ENCODE results near the gene ST6GALNAC5.
"Not testable (repeated sequence)": the region's sequence is repeated elsewhere in the genome, so short reads cannot be mapped to it uniquely, and the experiment has no call there.

Gene ST6GALNAC5
- 0 to 0.12 (median 0) reads per million in 9 experiments for total RNA-seq

DNA sequence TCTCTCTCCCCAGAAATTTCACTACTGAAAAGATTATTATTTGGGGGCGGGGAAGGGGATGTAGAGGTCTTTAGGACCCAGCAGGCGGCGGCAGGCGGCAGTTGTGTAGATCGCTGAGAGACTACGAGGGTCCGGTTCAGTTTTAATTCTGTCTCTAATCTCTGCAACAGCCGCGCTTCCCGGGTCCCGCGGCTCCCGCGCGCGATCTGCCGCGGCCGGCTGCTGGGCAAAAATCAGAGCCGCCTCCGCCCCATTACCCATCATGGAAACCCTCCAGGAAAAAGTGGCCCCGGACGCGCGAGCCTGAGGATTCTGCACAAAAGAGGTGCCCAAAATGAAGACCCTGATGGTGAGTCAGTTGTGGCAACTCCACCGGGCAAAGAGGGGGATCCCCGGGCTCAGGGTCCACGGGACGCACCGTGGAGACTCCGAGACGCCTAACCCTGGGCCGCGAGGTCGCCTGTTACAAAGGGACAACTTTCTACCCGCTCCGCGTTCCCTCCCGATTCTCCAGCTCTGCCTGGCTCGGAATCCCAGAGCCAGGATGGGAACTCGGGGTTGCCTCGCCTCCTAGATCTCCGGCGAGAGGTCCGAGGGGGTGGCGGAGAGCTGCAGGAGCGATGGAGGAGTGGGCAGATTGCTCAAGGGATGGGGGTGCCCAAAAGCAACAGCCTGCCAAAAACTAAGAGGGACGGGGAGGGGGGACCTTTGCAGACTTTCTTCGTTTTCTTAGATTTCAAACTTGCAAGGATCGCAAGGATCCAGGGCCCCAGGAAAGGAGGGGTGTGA lies at the start of gene ST6GALNAC5:
Gene ST6GALNAC5, plus strand, starts transcription at position 139 of the 789 bp plus-strand sequence.
- Mint-ChIP-seq H3K36me3 (ENCODE audit: insufficient read depth) (no peaks in the 10 kb centered on the region), H3K27me3 (peaks cover 52 to 57% of the 10 kb centered on the region in 2 donors), H3K4me3 (peak within 1 kb of the TSS; percentile 40 to 52), H3K9me3 (no peaks in the 10 kb centered on the region), H3K4me1 (ENCODE audit: low read depth in 2 of 2) (peaks cover 0 to 5% of the 10 kb centered on the region in 2 donors), H3K27ac (no peak within 1 kb of the TSS)
- ATAC-seq (replicated peaks) (no peak), DNase-seq (no peak)

DNA sequence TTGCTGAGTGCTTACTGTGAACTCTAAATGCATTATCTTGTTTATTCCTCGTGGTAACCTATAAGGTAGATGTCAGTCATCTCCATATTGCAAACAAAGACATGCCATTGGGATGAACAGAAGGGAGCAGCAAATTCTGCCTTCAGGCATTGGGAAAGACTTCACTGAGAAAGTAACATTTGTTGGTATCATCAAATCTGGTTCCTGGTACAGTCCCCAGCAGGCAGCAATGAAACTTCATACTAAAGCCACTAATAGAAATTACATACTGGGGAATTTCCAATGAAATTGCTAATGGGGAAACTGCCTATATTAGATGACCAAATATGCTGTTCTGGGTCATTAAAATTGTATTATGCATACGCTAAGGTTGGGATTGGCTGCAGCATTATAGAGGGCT lies 47.3 kb upstream of the ST6GALNAC5 start:
- H3K27me3 Mint-ChIP-seq = peaks cover 0 to 18% of the 10 kb centered on the region in 2 donors
- no peak overlapping the region for H3K4me3 Mint-ChIP-seq
- H3K36me3 Mint-ChIP-seq (ENCODE audit: insufficient read depth) = no peaks in the 10 kb centered on the region
- no peak for ATAC-seq (replicated peaks)
- H3K27ac Mint-ChIP-seq = no peak overlapping the region
- no peak for DNase-seq
- H3K4me1 Mint-ChIP-seq (ENCODE audit: low read depth in 2 of 2) = no peaks in the 10 kb centered on the region
- no peaks in the 10 kb centered on the region for H3K9me3 Mint-ChIP-seq

DNA sequence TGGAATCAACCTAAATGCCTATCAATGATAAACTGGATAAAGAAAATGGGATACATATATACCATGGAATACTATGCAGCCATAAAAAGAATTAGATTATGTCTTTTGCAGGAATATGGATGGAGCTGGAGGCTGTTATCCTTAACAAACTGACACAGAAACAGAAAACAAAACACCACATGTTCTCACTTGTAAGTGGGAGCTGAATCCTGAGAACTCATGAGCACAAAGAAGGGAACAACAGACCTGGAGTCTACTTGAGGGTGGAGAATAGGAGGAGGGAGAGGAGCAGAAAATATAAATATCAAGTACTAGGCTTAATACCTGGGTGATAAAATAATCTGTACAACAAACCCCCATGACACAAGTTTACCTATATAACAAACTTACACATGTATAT lies 44.3 kb upstream of the ST6GALNAC5 start:
- peaks cover 0 to 16% of the 10 kb centered on the region in 2 donors for H3K27me3 Mint-ChIP-seq
- not testable (repeated sequence) for H3K9me3 Mint-ChIP-seq; H3K27ac Mint-ChIP-seq; H3K4me3 Mint-ChIP-seq; H3K4me1 Mint-ChIP-seq (ENCODE audit: low read depth in 2 of 2); DNase-seq; ATAC-seq (replicated peaks); H3K36me3 Mint-ChIP-seq (ENCODE audit: insufficient read depth)

DNA sequence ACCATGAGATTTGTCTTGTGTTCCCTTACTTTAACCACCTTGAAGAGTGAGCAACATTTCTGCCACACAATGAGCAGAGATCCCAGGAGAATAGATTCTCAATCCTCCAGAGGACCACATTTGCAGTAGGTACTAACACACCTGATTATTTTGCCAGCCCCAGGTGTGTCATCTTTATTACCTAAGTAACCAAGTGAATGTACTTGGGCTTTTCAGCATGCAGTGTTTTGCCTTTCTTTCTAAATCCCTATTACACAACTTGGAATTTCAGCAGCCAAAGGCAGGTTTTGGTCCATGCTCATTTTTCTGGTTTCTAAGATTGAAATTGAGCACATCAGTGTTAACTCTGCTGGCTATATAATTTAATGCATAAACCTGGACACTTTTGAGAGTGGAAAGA lies 43.2 kb upstream of the ST6GALNAC5 start:
- Mint-ChIP-seq H3K27me3 (peaks cover 0 to 16% of the 10 kb centered on the region in 2 donors), H3K4me3 (no peak overlapping the region), H3K27ac (no peak overlapping the region), H3K4me1 (ENCODE audit: low read depth in 2 of 2) (no peaks in the 10 kb centered on the region), H3K9me3 (no peaks in the 10 kb centered on the region), H3K36me3 (ENCODE audit: insufficient read depth) (no peaks in the 10 kb centered on the region)
- DNase-seq (no peak), ATAC-seq (replicated peaks) (no peak)

DNA sequence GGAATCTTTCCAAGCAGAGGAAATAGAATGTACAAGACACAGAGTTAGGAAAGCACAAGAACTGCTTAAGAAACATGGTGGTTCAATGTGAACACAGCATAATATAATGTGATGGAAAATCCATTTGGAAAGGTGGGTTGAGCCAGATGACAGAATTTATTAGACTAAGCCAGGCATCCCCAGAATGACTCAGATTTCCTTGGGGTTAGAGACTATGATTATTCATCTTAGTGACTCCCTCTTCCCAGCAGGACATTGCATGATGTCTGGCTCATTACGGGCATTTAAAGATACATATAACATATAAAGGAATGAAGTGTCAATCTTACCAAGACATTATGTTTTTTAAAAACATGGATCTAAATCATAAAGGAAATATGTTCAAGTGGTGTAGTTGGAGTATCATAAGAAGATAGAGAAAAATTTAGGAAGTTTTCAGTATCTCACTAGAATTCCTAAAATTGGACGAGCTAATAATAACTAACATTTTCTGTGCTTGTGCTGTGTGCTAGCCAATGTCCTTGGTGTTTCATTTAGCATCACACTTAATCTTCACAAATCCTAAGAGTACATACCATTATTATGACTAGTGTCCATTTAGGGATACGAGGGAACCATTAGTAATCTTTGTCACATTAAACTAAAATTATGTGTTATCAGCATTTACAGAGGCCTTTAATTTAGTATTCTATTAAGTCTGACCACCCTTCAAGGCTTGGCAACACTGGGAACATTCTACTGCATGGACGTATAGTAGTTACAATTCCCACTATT lies 41.0 kb upstream of the ST6GALNAC5 start:
- peaks cover 0 to 16% of the 10 kb centered on the region in 2 donors for H3K27me3 Mint-ChIP-seq
- DNase-seq = no peak
- no peak for ATAC-seq (replicated peaks)
- no peak overlapping the region for H3K27ac Mint-ChIP-seq
- no peaks in the 10 kb centered on the region for H3K36me3 Mint-ChIP-seq (ENCODE audit: insufficient read depth)
- H3K4me1 Mint-ChIP-seq (ENCODE audit: low read depth in 2 of 2) = no peaks in the 10 kb centered on the region
- no peak overlapping the region for H3K4me3 Mint-ChIP-seq
- no peaks in the 10 kb centered on the region for H3K9me3 Mint-ChIP-seq

DNA sequence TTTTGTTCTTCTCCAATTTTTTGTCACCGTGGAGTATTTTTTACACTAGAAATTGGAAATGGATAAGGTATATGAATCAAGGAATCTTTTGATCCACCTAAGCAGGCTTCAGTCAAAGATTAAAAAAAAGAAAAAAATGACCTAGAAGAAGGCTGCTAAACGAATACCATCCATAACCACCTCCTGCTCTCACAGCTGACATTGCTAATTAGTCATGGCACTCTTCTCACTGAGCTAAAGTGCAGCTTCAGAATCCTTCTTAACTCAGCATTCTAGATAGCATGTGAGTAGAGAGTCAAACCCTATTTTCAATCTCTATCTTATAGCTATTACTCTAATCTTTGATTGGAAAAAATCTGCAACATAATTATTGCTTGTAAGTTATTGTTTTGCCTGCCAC lies 40.2 kb upstream of the ST6GALNAC5 start:
- Mint-ChIP-seq H3K36me3 (ENCODE audit: insufficient read depth) (no peaks in the 10 kb centered on the region), H3K9me3 (no peaks in the 10 kb centered on the region), H3K27me3 (peaks cover 0 to 16% of the 10 kb centered on the region in 2 donors), H3K4me1 (ENCODE audit: low read depth in 2 of 2) (no peaks in the 10 kb centered on the region), H3K27ac (no peak overlapping the region), H3K4me3 (no peak overlapping the region)
- DNase-seq (no peak), ATAC-seq (replicated peaks) (no peak)

DNA sequence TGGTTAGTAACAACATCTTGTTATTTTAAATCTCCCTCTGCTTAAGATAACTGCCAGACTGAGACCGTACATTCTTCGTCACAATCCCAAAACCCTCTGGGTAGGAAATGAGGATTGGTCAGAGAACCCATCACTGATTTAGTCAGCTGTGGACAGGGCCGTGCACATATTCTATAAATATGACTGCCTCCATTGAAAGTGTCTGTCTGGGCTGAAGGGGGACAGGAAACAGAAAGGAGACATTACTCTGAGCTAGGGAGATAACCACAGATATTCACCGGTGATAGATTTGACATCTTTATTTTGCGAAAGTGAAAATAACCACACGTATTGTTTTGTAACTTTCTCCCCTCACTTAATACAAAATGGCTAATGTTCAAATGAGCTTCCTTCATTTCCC lies 36.9 kb upstream of the ST6GALNAC5 start:
- H3K4me1 Mint-ChIP-seq (ENCODE audit: low read depth in 2 of 2) = no peaks in the 10 kb centered on the region
- peak overlapping the region in 1 of 2 donors; percentile 32 for H3K4me3 Mint-ChIP-seq
- no peaks in the 10 kb centered on the region for H3K9me3 Mint-ChIP-seq
- no peak overlapping the region for H3K27ac Mint-ChIP-seq
- H3K36me3 Mint-ChIP-seq (ENCODE audit: insufficient read depth) = no peaks in the 10 kb centered on the region
- ATAC-seq (replicated peaks) = no peak
- DNase-seq = no peak
- H3K27me3 Mint-ChIP-seq = peaks cover 0 to 7% of the 10 kb centered on the region in 2 donors

DNA sequence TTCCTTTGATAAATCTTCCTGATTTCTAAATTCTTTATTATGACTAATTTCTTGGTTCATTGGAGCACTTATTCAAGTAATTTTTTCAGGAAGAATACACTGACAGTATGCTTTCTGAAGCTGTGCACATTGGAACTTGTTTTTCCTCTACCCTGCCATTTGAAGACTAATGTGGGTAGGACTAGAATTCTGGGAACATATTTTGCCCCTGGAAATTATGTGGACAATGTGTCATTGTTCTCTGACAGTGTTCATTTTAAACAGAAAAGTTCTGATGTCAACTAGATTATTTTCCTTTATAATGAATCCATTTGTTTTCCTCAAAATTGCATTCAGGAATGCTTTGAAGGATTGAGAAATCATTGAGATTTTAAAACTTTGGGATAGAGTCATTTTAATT lies 34.8 kb upstream of the ST6GALNAC5 start:
- no peaks in the 10 kb centered on the region for H3K27me3 Mint-ChIP-seq
- no peak overlapping the region for H3K27ac Mint-ChIP-seq
- ATAC-seq (replicated peaks) (no peak), DNase-seq (no peak)
- H3K9me3 Mint-ChIP-seq = no peaks in the 10 kb centered on the region
- no peaks in the 10 kb centered on the region for H3K4me1 Mint-ChIP-seq (ENCODE audit: low read depth in 2 of 2)
- no peaks in the 10 kb centered on the region for H3K36me3 Mint-ChIP-seq (ENCODE audit: insufficient read depth)
- no peak overlapping the region for H3K4me3 Mint-ChIP-seq

DNA sequence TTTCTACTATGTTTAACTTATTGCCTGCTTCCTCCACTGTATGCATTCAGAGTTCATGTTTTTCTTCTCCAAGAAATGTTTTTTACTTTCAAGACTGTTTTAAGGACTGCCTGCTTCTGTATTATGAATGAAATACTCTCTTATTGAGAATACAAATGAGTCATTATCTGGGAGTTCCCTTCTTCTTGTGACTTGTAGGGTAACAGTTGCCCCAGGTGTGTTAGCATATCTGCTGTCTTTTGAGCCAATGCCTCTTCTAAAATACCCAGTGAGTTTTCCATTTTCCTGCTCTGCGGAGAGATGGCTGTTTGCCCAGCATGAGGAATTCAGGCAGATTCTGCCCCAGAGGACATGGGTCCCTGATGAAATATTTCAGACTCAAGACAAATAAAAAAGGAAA lies 34.1 kb upstream of the ST6GALNAC5 start:
- H3K27ac Mint-ChIP-seq = no peak overlapping the region
- H3K4me1 Mint-ChIP-seq (ENCODE audit: low read depth in 2 of 2) = no peaks in the 10 kb centered on the region
- H3K9me3 Mint-ChIP-seq = no peaks in the 10 kb centered on the region
- no peak for DNase-seq
- no peak overlapping the region for H3K4me3 Mint-ChIP-seq
- ATAC-seq (replicated peaks) = no peak
- H3K27me3 Mint-ChIP-seq = no peaks in the 10 kb centered on the region
- H3K36me3 Mint-ChIP-seq (ENCODE audit: insufficient read depth) = no peaks in the 10 kb centered on the region

DNA sequence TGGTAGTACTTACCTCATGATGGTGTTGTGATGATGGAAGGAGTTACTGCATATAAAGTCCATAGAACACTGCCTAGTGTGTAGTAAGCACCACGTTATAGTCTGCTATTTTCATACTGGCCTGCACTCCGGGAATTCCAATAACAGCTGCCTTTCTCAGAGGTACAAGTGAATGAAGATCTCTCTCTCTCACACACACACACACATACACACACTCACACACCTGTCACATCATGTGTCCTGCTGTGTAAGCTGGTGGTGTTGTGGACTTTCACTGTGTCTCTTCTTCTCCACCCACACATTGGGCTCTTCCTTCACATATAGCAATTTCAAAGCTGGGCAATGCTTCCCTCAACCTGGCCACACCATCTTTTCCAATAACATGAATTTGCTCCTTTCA lies 33.4 kb upstream of the ST6GALNAC5 start:
- Mint-ChIP-seq H3K36me3 (ENCODE audit: insufficient read depth) (no peaks in the 10 kb centered on the region), H3K27me3 (no peaks in the 10 kb centered on the region), H3K4me3 (no peak overlapping the region), H3K27ac (no peak overlapping the region), H3K4me1 (ENCODE audit: low read depth in 2 of 2) (no peaks in the 10 kb centered on the region), H3K9me3 (no peaks in the 10 kb centered on the region)
- ATAC-seq (replicated peaks) (no peak), DNase-seq (no peak)

DNA sequence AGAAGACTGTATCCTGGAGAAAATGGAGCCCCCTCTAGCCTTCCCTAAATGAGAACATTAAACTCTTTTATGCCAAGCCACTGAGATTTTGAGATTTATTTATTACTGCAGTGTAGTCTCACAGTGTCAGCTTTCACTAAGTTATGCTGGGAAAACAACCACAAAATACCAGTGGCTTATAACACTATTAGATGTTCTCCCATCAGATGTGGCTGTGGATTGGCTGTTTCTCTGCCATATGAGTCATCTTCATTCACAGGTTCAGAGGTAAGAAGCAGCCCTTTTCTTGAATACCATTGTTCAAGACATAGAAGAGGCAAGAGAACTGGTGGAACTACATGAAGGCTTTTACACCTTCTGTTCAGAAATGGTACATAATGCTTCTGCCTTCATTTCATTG lies 32.1 kb upstream of the ST6GALNAC5 start:
- Mint-ChIP-seq H3K4me3 (no peak overlapping the region), H3K9me3 (no peaks in the 10 kb centered on the region), H3K4me1 (ENCODE audit: low read depth in 2 of 2) (no peaks in the 10 kb centered on the region), H3K27ac (no peak overlapping the region), H3K27me3 (no peaks in the 10 kb centered on the region), H3K36me3 (ENCODE audit: insufficient read depth) (no peaks in the 10 kb centered on the region)
- DNase-seq (no peak), ATAC-seq (replicated peaks) (no peak)

DNA sequence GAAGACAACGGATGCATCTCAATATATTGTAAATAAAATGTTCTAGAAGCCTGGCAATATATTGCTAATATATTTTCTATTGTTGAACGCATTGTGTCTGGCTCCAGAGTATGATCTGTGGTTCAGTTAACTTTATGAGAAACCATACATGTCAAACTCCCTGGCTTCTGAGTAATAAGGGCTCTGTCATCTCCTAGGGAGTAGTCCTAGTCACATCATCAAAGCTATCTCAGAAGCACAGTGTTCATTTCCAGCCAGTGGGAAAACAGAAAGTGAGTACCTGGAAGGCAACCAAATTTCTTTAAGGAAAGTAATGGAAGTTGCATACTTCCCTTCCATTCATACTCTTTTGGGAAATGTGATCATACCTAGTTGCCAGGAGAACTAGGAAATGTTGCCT lies 27.0 kb upstream of the ST6GALNAC5 start:
- H3K9me3 Mint-ChIP-seq = no peaks in the 10 kb centered on the region
- no peak overlapping the region for H3K27ac Mint-ChIP-seq
- peaks cover 2 to 4% of the 10 kb centered on the region in 2 donors for H3K4me1 Mint-ChIP-seq (ENCODE audit: low read depth in 2 of 2)
- H3K36me3 Mint-ChIP-seq (ENCODE audit: insufficient read depth) = no peaks in the 10 kb centered on the region
- no peak overlapping the region for H3K4me3 Mint-ChIP-seq
- ATAC-seq (replicated peaks) = no peak
- DNase-seq = no peak
- H3K27me3 Mint-ChIP-seq = no peaks in the 10 kb centered on the region

DNA sequence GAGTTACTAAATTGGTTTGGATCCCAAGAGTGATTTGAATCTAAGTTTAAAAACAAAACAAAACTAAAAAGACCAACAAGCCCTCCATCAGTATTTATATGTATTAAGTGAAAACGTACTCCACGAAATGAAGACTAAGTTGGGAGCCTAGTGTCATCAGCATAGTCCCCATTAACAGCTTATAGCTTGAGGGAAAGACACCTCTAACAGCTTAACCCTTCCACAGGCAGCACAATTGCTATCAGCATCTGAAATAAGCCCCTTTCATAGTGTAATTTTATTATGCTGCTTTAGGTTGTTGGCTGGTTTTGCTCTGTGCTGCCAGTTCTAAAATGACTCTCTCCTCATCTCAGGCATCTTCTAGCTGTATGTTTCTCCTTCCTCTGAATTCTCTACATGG lies 25.8 kb upstream of the ST6GALNAC5 start:
- no peaks in the 10 kb centered on the region for H3K27me3 Mint-ChIP-seq
- no peak overlapping the region for H3K27ac Mint-ChIP-seq
- H3K4me1 Mint-ChIP-seq (ENCODE audit: low read depth in 2 of 2) = peaks cover 2 to 4% of the 10 kb centered on the region in 2 donors
- H3K9me3 Mint-ChIP-seq = no peaks in the 10 kb centered on the region
- H3K4me3 Mint-ChIP-seq = no peak overlapping the region
- no peak for ATAC-seq (replicated peaks)
- no peaks in the 10 kb centered on the region for H3K36me3 Mint-ChIP-seq (ENCODE audit: insufficient read depth)
- no peak for DNase-seq
